Measurements from ENCODE around the gene HBS1L.

HBS1L gene

DNA sequence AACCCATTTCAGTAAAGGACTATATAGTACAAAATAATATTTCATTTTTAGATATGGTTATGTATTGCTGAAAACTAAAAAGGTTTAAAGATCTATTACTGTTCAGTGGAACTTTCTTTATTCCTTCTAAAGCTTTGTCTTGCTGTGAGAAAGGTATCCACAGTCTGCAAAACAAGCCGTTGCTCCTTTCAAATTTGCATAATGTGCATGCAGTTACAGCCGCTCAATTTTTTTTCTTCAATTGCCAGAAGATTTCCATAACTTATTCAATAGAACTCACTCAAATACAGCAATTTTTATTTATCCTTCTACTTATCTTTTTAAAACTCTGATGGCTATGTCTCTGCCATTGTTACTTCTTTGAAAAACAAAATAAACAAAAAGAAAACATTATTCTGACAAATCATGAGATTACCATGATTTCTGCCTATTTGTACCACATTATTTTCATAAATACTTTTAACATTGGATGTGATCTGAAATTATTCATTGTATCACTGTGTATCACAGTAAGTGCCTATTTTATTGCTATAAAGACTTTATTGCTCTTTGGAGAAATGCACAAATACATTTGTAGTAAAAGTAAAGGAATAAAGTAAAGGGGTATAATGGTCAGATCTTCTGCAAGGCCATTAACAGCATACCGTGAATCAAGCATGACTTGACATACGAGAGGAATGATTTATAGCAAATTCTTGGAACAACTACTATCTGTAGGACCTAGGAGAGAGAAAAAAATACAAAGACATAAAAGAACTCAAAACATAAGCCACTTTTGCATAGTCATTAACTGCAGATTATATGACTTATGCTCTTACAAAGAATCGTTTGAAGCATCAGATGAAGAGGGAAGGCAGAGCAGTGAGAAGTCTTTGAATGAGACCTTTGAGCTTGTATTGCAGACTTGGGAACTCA lies 29.6 kb upstream of the HBS1L start:
- no peak for DNase-seq (ENCODE audit: low read depth)
- TF ChIP-seq, protein P1, sequence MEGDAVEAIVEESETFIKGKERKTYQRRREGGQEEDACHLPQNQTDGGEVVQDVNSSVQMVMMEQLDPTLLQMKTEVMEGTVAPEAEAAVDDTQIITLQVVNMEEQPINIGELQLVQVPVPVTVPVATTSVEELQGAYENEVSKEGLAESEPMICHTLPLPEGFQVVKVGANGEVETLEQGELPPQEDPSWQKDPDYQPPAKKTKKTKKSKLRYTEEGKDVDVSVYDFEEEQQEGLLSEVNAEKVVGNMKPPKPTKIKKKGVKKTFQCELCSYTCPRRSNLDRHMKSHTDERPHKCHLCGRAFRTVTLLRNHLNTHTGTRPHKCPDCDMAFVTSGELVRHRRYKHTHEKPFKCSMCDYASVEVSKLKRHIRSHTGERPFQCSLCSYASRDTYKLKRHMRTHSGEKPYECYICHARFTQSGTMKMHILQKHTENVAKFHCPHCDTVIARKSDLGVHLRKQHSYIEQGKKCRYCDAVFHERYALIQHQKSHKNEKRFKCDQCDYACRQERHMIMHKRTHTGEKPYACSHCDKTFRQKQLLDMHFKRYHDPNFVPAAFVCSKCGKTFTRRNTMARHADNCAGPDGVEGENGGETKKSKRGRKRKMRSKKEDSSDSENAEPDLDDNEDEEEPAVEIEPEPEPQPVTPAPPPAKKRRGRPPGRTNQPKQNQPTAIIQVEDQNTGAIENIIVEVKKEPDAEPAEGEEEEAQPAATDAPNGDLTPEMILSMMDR (IDR thresholded peaks at IDR 0.05; ENCODE audit: control insufficient read depth, insufficient read depth, low read depth, low read length, missing control alignments) = no peak

DNA sequence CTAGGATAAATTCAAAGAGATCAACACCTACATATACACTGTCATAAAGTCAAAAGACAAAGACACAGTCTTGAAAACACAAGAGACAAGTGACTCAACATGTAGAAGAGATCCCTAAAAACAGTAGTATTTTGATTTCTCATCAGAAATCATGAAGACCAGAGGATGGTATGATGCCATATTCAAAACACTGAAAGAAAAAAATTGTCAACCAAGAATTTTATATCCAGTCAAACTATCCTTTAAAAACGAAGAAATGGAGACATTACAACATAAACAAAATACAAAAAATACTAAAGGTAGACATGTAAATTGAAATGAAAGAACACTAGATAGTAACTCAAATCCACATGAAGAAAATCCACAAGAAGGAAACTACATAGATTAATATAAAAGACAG lies 27.3 kb upstream of the HBS1L start:
- no peak for DNase-seq (ENCODE audit: low read depth)
- TF ChIP-seq, protein P1 (IDR thresholded peaks at IDR 0.05; ENCODE audit: control insufficient read depth, insufficient read depth, low read depth, low read length, missing control alignments) = no peak
- no peak overlapping the region for H3K4me3 ChIP-seq (ENCODE audit: control insufficient read depth, low read depth, low read length)

More for the DNA sequence above, 29.6 kb upstream of the HBS1L start:
- H3K4me3 ChIP-seq (ENCODE audit: control insufficient read depth, low read depth, low read length) = no peak overlapping the region

DNA sequence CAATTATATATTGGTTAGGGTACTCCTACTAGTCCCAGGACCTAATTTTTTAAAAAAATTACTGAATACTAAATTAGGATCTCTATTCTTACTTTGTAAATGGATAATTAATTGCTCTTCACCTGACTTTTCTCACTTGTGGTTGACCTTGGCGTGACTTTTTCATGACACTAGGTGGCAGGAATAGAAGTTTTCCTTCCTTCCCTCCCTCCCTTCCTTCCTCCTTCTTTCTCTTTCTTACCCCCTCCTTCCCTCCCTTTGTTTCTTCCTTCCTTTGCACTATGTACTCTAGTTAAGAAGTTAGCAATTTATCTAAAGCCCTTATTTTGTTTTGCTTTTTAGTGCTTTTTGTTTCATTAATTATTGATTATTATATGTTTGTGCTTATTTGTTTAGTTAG lies 20.4 kb upstream of the HBS1L start:
- DNase-seq (ENCODE audit: low read depth) = no peak
- H3K4me3 ChIP-seq (ENCODE audit: control insufficient read depth, low read depth, low read length) = no peak overlapping the region
- TF ChIP-seq, protein P1 (IDR thresholded peaks at IDR 0.05; ENCODE audit: control insufficient read depth, insufficient read depth, low read depth, low read length, missing control alignments) = no peak

DNA sequence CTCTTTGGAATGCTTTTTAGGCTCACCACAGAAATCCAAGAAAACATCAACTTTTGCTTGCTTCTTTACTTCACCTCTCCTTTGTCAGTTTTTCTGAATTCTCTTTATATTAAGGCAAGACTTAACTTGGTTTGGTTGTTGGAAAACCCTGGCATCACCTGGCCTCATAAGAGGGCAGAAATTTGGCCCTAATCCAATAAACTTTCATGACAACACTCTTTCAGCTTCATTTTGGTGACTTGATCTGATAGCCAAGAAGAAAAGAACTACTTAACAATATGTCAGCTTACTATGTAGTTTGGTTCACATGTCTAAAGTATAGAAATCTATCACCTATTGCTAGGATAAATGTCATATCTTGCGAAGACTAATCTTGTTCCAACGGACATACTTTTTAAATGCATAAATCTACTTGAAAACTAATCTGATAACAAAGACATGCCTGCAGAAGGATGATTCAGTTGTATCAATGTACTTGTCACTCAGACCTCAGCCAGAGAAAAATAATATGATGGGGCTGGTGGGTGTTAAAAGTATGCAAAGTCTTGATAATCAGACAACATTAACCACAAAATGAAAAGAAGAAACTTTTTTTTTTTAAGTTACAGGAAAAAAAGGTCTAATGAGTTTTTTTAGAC lies 19.3 kb upstream of the HBS1L start:
- TF ChIP-seq, protein P1 (IDR thresholded peaks at IDR 0.05; ENCODE audit: control insufficient read depth, insufficient read depth, low read depth, low read length, missing control alignments) = no peak
- H3K4me3 ChIP-seq (ENCODE audit: control insufficient read depth, low read depth, low read length) = no peak overlapping the region
- no peak for DNase-seq (ENCODE audit: low read depth)

DNA sequence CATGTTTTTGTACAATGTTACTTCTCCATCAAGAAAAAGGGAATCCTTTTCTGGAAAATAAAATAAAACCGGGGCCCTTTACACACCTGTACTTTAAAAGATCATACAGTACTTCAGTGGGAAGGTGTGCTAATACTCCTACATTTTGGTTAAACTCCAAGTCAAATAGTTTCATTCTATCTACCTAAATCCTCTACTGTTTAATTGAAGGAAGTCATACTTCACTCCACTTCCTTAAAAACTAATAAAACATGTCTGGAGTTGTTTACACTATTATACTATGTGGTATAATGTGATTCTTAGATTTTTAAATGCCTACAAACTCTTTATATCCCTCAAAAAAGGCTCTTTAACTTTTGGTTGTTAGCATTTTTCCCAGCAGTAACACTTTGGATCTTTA lies 18.6 kb upstream of the HBS1L start:
- DNase-seq (ENCODE audit: low read depth) = no peak
- TF ChIP-seq, protein P1 (IDR thresholded peaks at IDR 0.05; ENCODE audit: control insufficient read depth, insufficient read depth, low read depth, low read length, missing control alignments) = no peak

DNA sequence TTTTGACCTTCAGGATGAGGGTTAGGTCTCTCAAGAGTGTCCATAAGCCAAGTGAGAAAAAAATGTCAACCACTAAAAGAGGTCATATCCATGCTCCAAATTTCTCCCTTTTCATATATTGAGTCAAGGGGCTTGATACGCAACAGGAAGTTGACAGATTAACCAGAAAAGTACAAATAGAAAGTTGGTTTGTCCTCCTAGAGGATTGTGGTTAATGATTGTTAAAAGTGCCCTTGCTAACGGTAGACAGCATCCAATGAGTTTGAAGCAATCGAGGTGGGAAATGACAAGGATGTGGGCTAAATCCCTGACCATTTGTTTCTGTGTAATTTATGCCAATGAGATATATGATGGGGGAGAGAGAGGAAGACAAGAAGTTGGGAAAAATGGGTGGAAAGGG lies 18.1 kb upstream of the HBS1L start:
- no peak for DNase-seq (ENCODE audit: low read depth)
- TF ChIP-seq, protein P1 (IDR thresholded peaks at IDR 0.05; ENCODE audit: control insufficient read depth, insufficient read depth, low read depth, low read length, missing control alignments) = no peak
- H3K4me3 ChIP-seq (ENCODE audit: control insufficient read depth, low read depth, low read length) = no peak overlapping the region

More for the DNA sequence above, 18.6 kb upstream of the HBS1L start:
- H3K4me3 ChIP-seq (ENCODE audit: control insufficient read depth, low read depth, low read length) = no peak overlapping the region
